ENCODE results near the gene ATRAID. TPM values are rescaled to one million over a fixed set of nuclear protein-coding genes. Genes with fewer than 3 reads are reported as not detected.
"Not testable (repeated sequence)": the region's sequence is repeated elsewhere in the genome, so short reads cannot be mapped to it uniquely, and the experiment has no call there.

ATRAID gene
- total RNA-seq, 2 donors from 2014 or later: 101 to 140 TPM

- no peak overlapping the region for H3K4me3 ChIP-seq (ENCODE audit: low read length)
- Mint-ChIP-seq H3K36me3 (ENCODE audit: low read depth) (no peaks in the 10 kb centered on the region), H3K4me3 (no peak overlapping the region), H3K27ac (no peak overlapping the region), H3K27me3 (ENCODE audit: insufficient read depth) (peaks cover 15% of the 10 kb centered on the region), H3K9me3 (no peaks in the 10 kb centered on the region), H3K4me1 (no peaks in the 10 kb centered on the region)
- no peak for TF ChIP-seq CTCF (conservative IDR thresholded peaks at IDR 0.05)
- peaks cover 24% of the 10 kb centered on the region for H3K27me3 ChIP-seq (ENCODE audit: control insufficient read depth, insufficient read depth, low read length, poor library complexity, severe bottlenecking)
- DNase-seq: no peak
- 81 to 82% methylated on average over 6 of the region's 6 CpGs for WGBS, 2 experiments (ENCODE audit: insufficient coverage in 1 of 2, insufficient read length in 1 of 2)
- H3K36me3 ChIP-seq (ENCODE audit: control insufficient read depth, insufficient read depth, low read length): no peaks in the 10 kb centered on the region
- H3K9me3 ChIP-seq (ENCODE audit: control insufficient read depth, low read length): no peaks in the 10 kb centered on the region
- H3K4me1 ChIP-seq (ENCODE audit: control insufficient read depth, insufficient read depth, low read length): no peaks in the 10 kb centered on the region
- no peak overlapping the region for H3K27ac ChIP-seq (ENCODE audit: low read depth, low read length)
- no peak overlapping the region for H3K9ac ChIP-seq (ENCODE audit: extremely low read depth, low read length, poor library complexity, severe bottlenecking)
Measured at GRCh38 chr2:27174638-27175037, 37.2 kb upstream of the ATRAID start.

GRCh38 chr2:27175330-27175729, 36.5 kb upstream of the ATRAID start:
- Mint-ChIP-seq H3K4me1 (no peaks in the 10 kb centered on the region), H3K36me3 (ENCODE audit: low read depth) (no peaks in the 10 kb centered on the region), H3K4me3 (no peak overlapping the region), H3K9me3 (no peaks in the 10 kb centered on the region), H3K27ac (no peak overlapping the region), H3K27me3 (ENCODE audit: insufficient read depth) (peaks cover 15% of the 10 kb centered on the region)
- H3K27ac ChIP-seq (ENCODE audit: low read depth, low read length): no peak overlapping the region
- no peak for DNase-seq
- H3K36me3 ChIP-seq (ENCODE audit: control insufficient read depth, insufficient read depth, low read length): no peaks in the 10 kb centered on the region
- H3K27me3 ChIP-seq (ENCODE audit: control insufficient read depth, insufficient read depth, low read length, poor library complexity, severe bottlenecking): peaks cover 20% of the 10 kb centered on the region
- WGBS, 2 experiments (ENCODE audit: insufficient coverage in 1 of 2, insufficient read length in 1 of 2): 81 to 93% methylated on average over 5 to 8 of the region's 8 CpGs
- no peak overlapping the region for H3K4me3 ChIP-seq (ENCODE audit: low read length)
- H3K9ac ChIP-seq (ENCODE audit: extremely low read depth, low read length, poor library complexity, severe bottlenecking): no peak overlapping the region
- no peaks in the 10 kb centered on the region for H3K9me3 ChIP-seq (ENCODE audit: control insufficient read depth, low read length)
- TF ChIP-seq CTCF (conservative IDR thresholded peaks at IDR 0.05): no peak
- no peaks in the 10 kb centered on the region for H3K4me1 ChIP-seq (ENCODE audit: control insufficient read depth, insufficient read depth, low read length)

GRCh38 chr2:27175781-27176180, 36.1 kb upstream of the ATRAID start:
- H3K4me3 Mint-ChIP-seq; H3K9me3 Mint-ChIP-seq; DNase-seq; H3K4me1 ChIP-seq (ENCODE audit: control insufficient read depth, insufficient read depth, low read length); H3K27ac Mint-ChIP-seq; H3K4me1 Mint-ChIP-seq; H3K27ac ChIP-seq (ENCODE audit: low read depth, low read length); H3K9me3 ChIP-seq (ENCODE audit: control insufficient read depth, low read length); H3K4me3 ChIP-seq (ENCODE audit: low read length); H3K36me3 ChIP-seq (ENCODE audit: control insufficient read depth, insufficient read depth, low read length); H3K9ac ChIP-seq (ENCODE audit: extremely low read depth, low read length, poor library complexity, severe bottlenecking); H3K36me3 Mint-ChIP-seq (ENCODE audit: low read depth): not testable (repeated sequence)
- H3K27me3 Mint-ChIP-seq (ENCODE audit: insufficient read depth): peaks cover 14% of the 10 kb centered on the region
- 91 to 96% methylated on average over 3 to 4 of the region's 4 CpGs for WGBS, 2 experiments (ENCODE audit: insufficient coverage in 1 of 2, insufficient read length in 1 of 2)
- H3K27me3 ChIP-seq (ENCODE audit: control insufficient read depth, insufficient read depth, low read length, poor library complexity, severe bottlenecking): peaks cover 16% of the 10 kb centered on the region

Measured in endodermal cell (in vitro differentiated cells).